ENCODE measurements around the gene HYI. TPM values are rescaled to one million over a fixed set of nuclear protein-coding genes. Genes with fewer than 3 reads are reported as not detected.

The HYI gene
- total RNA-seq, 1 donor from 2014 or later: 10.0 TPM

DNA sequence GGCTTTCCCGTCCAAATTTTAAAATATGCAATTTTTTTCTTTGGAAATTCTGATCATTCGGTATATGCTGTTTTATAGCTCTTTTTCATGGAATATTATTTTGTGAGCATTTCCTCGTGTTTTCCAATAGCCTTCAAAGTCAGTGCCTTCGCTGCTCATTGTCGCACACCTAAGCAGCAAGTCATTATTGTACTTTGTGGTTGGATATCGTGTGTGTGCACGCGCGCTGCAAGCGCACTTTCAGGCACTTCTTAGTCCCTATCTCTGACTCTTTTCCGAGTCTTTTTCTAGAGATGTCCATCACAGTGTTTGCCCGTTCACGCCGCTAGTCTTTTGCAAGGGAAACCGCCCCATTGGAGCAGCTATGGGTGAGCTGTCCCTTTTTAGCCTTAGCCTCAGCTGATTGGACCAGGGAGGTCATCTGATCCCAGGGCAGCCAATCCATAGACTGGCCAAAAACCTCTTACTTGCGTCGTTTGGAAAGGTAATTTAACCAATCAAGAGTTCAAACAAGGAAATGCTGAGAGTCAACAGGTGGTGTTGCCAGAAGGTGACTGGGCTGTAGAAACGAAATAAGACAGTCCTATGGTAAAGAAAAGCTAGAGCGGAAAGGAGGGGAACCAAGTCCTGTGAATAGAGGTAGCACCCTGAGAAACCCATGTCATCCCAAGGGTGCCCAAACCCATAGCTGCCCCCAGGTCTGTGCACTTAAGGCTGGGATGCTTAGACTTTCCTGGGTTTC lies 710 bp upstream of the HYI start:
- Mint-ChIP-seq H3K27ac (peak overlapping the region; percentile 76), H3K4me3 (peak overlapping the region; percentile 89), H3K4me1 (peaks cover 17% of the 10 kb centered on the region), H3K36me3 (ENCODE audit: low read depth) (peaks cover 27% of the 10 kb centered on the region), H3K27me3 (peaks cover 20% of the 10 kb centered on the region), H3K9me3 (no peaks in the 10 kb centered on the region)
- TF ChIP-seq, protein P1, sequence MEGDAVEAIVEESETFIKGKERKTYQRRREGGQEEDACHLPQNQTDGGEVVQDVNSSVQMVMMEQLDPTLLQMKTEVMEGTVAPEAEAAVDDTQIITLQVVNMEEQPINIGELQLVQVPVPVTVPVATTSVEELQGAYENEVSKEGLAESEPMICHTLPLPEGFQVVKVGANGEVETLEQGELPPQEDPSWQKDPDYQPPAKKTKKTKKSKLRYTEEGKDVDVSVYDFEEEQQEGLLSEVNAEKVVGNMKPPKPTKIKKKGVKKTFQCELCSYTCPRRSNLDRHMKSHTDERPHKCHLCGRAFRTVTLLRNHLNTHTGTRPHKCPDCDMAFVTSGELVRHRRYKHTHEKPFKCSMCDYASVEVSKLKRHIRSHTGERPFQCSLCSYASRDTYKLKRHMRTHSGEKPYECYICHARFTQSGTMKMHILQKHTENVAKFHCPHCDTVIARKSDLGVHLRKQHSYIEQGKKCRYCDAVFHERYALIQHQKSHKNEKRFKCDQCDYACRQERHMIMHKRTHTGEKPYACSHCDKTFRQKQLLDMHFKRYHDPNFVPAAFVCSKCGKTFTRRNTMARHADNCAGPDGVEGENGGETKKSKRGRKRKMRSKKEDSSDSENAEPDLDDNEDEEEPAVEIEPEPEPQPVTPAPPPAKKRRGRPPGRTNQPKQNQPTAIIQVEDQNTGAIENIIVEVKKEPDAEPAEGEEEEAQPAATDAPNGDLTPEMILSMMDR (IDR thresholded peaks at IDR 0.05): no peak
- POLR2A ChIA-PET: interaction anchor here (0.6 to 2.7 kb wide), 7 partner anchors 30 to 676 kb away, joined by 3 to 9 read pairs (median 3); partner anchors contain the start of genes CFAP57, EBNA1BP2, ELOVL1 and KDM4A
- DNase-seq (no peak), ATAC-seq (ENCODE audit: low read depth) (peak; percentile 80)
- intact Hi-C loops (cut with micrococcal nuclease): no loop called here
- CTCF ChIA-PET: interaction anchor here (0.9 kb wide), 1 partner anchor 10 kb away, joined by 3 read pairs; no protein-coding TSS in a partner anchor

DNA sequence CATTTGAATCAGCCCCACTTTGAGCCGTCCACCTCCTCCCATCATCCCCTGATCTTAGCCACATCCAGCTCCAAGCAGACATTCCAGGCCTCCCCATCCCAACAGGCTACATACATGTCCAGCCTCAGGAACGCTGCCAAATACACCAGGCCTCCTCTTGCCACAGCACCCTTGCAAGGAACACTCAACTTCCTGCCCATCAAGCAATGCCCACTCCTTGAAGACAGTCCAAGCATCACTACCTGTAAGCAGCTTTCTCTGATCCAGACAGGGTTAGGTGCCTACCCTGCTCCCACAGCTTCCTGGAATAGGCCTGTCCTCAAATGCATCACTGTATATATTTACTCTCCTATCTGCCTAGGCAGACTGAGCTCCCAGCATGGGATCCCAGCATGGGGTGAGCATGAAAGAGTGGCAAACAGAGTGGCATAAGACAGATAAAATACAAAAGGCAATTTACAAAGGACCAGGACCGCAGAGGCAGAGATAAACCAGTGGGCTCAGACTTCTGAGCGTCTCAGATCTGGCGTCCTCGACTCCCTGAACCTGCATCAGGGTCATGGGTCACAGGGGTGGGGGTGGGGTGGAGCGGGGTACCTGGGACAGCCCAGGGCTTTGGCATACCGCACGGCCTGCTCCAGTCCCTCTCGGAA lies 816 bp downstream of the HYI start:
- peak overlapping the region; percentile 67 for H3K27ac Mint-ChIP-seq
- peaks cover 17% of the 10 kb centered on the region for H3K27me3 Mint-ChIP-seq
- no peaks in the 10 kb centered on the region for H3K9me3 Mint-ChIP-seq
- peak overlapping the region; percentile 73 for H3K4me3 Mint-ChIP-seq
- ChIA-PET POLR2A (interaction anchor here (2.7 kb wide), 1 partner anchor 197 kb away, joined by 9 read pairs; the partner anchor contains the start of gene KDM4A), CTCF (no interaction called here)
- no peak for ATAC-seq (ENCODE audit: low read depth)
- no peak for DNase-seq
- intact Hi-C loops (cut with micrococcal nuclease): loop anchor here (2.0 kb wide), 1 partner anchor 94 kb away; the partner anchor contains the start of gene CDC20
- H3K4me1 Mint-ChIP-seq: peaks cover 17% of the 10 kb centered on the region
- TF ChIP-seq, protein P1 (IDR thresholded peaks at IDR 0.05): no peak
- peaks cover 42% of the 10 kb centered on the region for H3K36me3 Mint-ChIP-seq (ENCODE audit: low read depth)

DNA sequence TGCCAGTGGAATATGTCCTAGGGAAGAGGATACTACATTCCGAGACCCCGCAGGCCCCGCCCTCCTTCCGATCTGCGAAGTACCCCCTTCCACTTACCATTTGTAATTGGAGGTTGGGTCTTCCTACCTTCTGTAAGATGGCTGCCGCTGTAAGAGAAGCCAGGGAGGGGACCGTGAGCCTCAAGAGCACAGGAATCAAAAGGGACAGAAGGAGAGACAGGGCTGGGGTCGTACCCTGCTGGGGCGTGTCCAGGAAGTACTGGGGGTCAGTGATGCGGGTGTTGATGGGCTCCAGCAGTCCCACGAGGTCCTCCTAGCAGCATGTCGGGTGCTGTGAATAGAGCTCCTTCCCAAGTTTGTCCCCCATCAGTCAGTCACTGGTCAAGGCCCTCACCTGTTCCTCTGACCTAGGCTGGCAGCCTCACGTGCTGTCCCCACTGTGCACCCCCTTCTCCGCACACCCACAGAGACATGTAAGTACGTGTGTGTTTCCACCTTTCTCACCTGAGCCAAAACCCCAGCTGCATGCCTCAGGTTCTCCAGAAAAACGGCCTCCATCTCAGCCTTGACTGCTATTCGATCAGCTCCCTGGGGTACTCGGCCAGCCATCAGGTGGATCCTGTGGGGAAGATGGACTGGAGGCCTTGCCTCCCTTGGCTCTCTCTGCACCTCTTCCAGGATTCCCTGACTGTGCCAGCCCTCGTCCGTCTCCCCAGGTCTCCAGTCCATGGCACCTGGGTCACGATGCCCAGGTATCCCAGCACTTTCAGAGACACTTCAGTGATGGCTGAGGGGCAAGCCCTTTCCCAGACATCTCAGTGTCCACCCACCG lies 1.8 kb downstream of the HYI start:
- TF ChIP-seq, protein P1 (IDR thresholded peaks at IDR 0.05): no peak
- H3K36me3 Mint-ChIP-seq (ENCODE audit: low read depth): peaks cover 52% of the 10 kb centered on the region
- H3K27ac Mint-ChIP-seq: peak overlapping the region; percentile 57
- ATAC-seq (ENCODE audit: low read depth): no peak
- CTCF ChIA-PET: no interaction called here
- intact Hi-C loops (cut with micrococcal nuclease): loop anchor here (2.0 kb wide), 1 partner anchor 93 kb away; the partner anchor contains the start of gene CDC20
- DNase-seq: no peak
- POLR2A ChIA-PET: no interaction called here
- no peak overlapping the region for H3K4me3 Mint-ChIP-seq
- peaks cover 12% of the 10 kb centered on the region for H3K27me3 Mint-ChIP-seq
- H3K4me1 Mint-ChIP-seq: peaks cover 17% of the 10 kb centered on the region
- H3K9me3 Mint-ChIP-seq: no peaks in the 10 kb centered on the region

DNA sequence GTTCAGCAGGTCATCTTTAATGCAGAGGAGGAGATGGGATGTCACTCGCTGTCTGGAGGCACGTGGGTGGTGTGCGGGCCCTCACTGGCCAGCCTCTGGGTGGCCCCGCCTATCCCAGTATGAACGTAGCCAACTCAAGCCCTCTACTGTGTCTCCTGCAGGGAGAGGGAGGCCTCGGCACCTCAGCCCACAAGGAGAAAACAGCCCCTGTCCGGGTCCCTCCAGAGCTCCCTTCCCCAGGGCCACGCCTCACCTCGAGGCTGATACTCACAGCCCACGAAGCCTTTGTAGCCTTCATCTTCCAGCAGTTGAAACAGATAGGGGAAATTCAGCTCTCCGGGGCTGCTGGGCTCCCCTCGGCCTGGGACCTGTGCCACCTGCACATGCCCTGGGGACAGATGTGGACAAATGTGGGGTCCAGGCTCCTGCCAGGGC lies 2.6 kb downstream of the HYI start:
- peaks cover 17% of the 10 kb centered on the region for H3K4me1 Mint-ChIP-seq
- peaks cover 59% of the 10 kb centered on the region for H3K36me3 Mint-ChIP-seq (ENCODE audit: low read depth)
- peaks cover 7% of the 10 kb centered on the region for H3K27me3 Mint-ChIP-seq
- H3K4me3 Mint-ChIP-seq: no peak overlapping the region
- no peak for DNase-seq
- intact Hi-C loops (cut with micrococcal nuclease): no loop called here
- peak overlapping the region; percentile 63 for H3K27ac Mint-ChIP-seq
- no peak for ATAC-seq (ENCODE audit: low read depth)
- ChIA-PET POLR2A (no interaction called here), CTCF (no interaction called here)
- TF ChIP-seq, protein P1 (IDR thresholded peaks at IDR 0.05): no peak
- H3K9me3 Mint-ChIP-seq: no peaks in the 10 kb centered on the region
